ENCODE measurements around the gene GAS2L1.

Gene GAS2L1

GRCh38 chr22:29328566-29329500 lies 22.4 kb downstream of the GAS2L1 start:
- DNase-seq, result no peak

- DNase-seq, result no peak
Measured at GRCh38 chr22:29329581-29329980, 23.1 kb downstream of the GAS2L1 start.

- DNase-seq, result no peak
Measured at GRCh38 chr22:29330291-29330690, 23.8 kb downstream of the GAS2L1 start.

GRCh38 chr22:29330753-29331152 lies 24.3 kb downstream of the GAS2L1 start:
- DNase-seq, result no peak

GRCh38 chr22:29331213-29331612 lies 24.8 kb downstream of the GAS2L1 start:
- no peak for DNase-seq

- DNase-seq, result no peak
Measured at GRCh38 chr22:29331658-29332300, 25.3 kb downstream of the GAS2L1 start.

- no peak for DNase-seq
Measured at GRCh38 chr22:29332886-29333496, 26.5 kb downstream of the GAS2L1 start.

GRCh38 chr22:29334148-29334547 lies 27.7 kb downstream of the GAS2L1 start:
- DNase-seq, result no peak

GRCh38 chr22:29334696-29335344 lies 28.4 kb downstream of the GAS2L1 start:
- DNase-seq, result no peak

GRCh38 chr22:29335656-29336055 lies 29.2 kb downstream of the GAS2L1 start:
- DNase-seq, result no peak

- no peak for DNase-seq
Measured at GRCh38 chr22:29336751-29337490, 30.5 kb downstream of the GAS2L1 start.

GRCh38 chr22:29337631-29338284 lies 31.3 kb downstream of the GAS2L1 start:
- DNase-seq, result no peak

GRCh38 chr22:29338398-29338797 lies 31.9 kb downstream of the GAS2L1 start:
- DNase-seq, result no peak

GRCh38 chr22:29339381-29340235 lies 33.2 kb downstream of the GAS2L1 start:
- DNase-seq, result no peak

- no peak for DNase-seq
Measured at GRCh38 chr22:29340566-29340965, 34.1 kb downstream of the GAS2L1 start.

GRCh38 chr22:29341056-29341848 lies 34.8 kb downstream of the GAS2L1 start:
- DNase-seq, result no peak

GRCh38 chr22:29341849-29342127 lies 35.3 kb downstream of the GAS2L1 start:
- no peak for DNase-seq

- DNase-seq, result no peak
Measured at GRCh38 chr22:29342177-29342576, 35.7 kb downstream of the GAS2L1 start.

GRCh38 chr22:29342577-29343312 lies 36.3 kb downstream of the GAS2L1 start:
- no peak for DNase-seq

Measured in GDM1 (cell line).